RWPE2 (cell line): ENCODE measurements around the gene AKT1S1.
A peak's percentile ranks its signal among the peaks of the same experiment; 100 is the strongest.

Experiments used
- ATAC-seq: fragments of 200-7000 bp; cut with Tn5 transposase; 3 replicates; pipeline ENCODE4 v1.9.1; 2021; ENCODE audit warnings: low read depth
- DNase-seq: peaks from one replicate; pipeline ENCODE4 v3.0.0-alpha.2; 2020; ENCODE audit warnings: low spot score
- H3K27ac ChIP-seq: fragments of 450-650 bp; 2 replicates; pipeline ENCODE4 v1.5.1; 2017; ENCODE audit warnings: mild to moderate bottlenecking; ENCODE audit not compliant: poor library complexity, severe bottlenecking
- H3K27me3 ChIP-seq: fragments of 250-450 bp; sonication (Bioruptor Pico); 2 replicates; pipeline ENCODE4 v1.5.1; 2021; ENCODE audit warnings: mild to moderate bottlenecking, moderate library complexity; ENCODE audit not compliant: insufficient read depth, poor library complexity, severe bottlenecking
- H3K36me3 ChIP-seq: fragments of 250-450 bp; sonication (Bioruptor Pico); 2 replicates; pipeline ENCODE4 v1.5.1; 2020; ENCODE audit warnings: low read depth, mild to moderate bottlenecking, moderate library complexity
- H3K4me1 ChIP-seq: fragments of 250-450 bp; sonication (Bioruptor Pico); 2 replicates; pipeline ENCODE4 v1.5.1; 2021; ENCODE audit warnings: mild to moderate bottlenecking, moderate library complexity; ENCODE audit not compliant: insufficient read depth, poor library complexity, severe bottlenecking
- H3K4me3 ChIP-seq: fragments of 250-450 bp; sonication (Bioruptor Pico); 2 replicates; pipeline ENCODE4 v1.5.1; 2021; ENCODE audit warnings: mild to moderate bottlenecking, moderate library complexity; ENCODE audit not compliant: severe bottlenecking
- H3K9me3 ChIP-seq: fragments of 250-450 bp; sonication (Bioruptor Pico); 2 replicates; pipeline ENCODE4 v1.5.1; 2021; ENCODE audit warnings: mild to moderate bottlenecking, moderate library complexity; ENCODE audit not compliant: severe bottlenecking
- TF ChIP-seq, protein P1 (sequence below): fragments of 450-650 bp; IDR thresholded peaks from one replicate; pipeline ENCODE4 v1.5.1; 2017; ENCODE audit warnings: mild to moderate bottlenecking, moderate library complexity; ENCODE audit not compliant: poor library complexity, severe bottlenecking

Gene AKT1S1

DNA sequence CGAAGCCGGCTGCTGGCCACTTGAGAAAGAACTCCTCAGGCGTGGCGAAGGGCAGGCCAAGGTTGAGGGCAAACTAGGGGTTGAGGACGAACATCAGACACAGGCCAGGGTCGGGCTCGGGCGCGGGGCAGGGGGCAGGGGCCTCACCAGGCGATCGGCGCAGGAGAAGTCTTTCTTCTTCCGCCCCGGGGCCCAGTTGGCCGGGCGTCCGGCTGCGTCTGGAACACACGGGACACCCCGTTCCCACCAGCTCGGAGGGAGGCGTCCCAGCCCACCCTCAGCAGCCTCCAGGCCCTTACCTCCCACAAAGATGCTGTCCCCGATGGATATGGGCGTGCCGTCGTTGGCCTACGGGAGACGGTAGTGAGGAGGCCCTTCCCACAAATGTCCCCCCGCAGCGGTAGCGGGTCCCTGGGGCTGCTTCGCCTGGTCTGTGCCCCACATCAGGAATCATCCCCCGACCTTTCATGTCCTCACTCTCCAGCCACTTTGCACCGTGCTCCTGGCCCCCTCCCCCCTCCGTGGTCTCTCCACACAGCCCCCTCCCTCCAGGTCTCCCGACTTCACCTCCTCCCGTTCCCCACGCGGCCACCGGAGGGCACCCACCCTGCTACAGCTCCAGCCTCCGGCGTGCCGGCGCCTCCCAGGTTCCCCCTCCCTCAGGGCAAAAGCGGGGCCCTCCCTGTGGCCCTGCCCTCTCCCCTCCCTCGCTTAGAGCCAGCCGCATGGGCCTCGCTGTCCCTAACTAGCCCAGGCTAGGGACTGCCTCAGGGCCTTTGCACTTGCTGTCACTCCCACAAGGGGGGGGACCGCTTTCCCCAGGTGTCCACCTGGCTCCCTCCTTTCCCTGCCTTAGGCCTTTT is 14.5 kb downstream of the AKT1S1 start:
- no peak for DNase-seq
- Histone ChIP-seq H3K4me1 (peaks cover 10% of the 10 kb centered on the region), H3K36me3 (peaks cover 72% of the 10 kb centered on the region)

DNA sequence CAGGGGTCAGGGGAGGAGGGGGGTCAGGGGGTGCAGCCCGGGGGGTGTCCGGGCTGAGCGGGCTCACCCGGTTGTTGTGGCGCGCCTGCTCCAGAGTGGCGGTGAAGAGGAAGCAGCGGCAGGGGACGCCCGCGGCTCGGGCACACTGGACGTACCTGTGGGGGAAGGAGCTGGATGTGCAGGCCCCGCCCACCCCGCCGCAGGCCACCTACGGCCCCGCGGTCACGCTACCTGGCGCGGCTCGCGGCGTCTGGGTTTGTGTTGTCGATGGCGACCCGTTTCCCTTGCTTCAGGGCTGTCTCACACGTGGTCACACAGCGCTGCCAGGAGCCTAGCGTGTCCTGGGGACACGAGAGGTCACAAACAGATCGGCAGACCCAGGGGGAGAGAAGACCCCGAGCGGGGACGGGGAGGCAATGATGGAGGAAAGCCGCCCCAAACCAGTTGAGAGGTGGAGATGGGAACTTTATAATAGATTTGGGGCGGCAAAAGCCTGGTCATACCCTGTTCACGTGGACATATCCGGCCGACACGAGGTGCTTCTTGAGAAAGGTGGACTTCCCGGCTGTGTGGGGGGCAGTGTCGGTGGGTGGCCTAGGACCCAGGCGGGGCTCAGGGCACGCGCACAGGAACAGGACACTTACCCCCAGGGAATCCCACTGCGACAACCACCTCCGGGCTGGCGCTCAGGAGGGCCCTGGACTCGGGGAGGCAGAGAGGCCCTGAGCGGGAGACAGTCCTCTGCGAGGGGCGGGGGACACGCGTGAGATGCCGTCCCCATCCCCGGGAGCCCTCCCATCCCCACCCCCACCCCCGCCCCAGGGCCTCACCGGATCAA is 15.4 kb downstream of the AKT1S1 start:
- Histone ChIP-seq H3K36me3 (peaks cover 81% of the 10 kb centered on the region), H3K27me3 (no peaks in the 10 kb centered on the region), H3K9me3 (no peaks in the 10 kb centered on the region), H3K4me3 (no peak overlapping the region), H3K4me1 (peaks cover 10% of the 10 kb centered on the region), H3K27ac (no peak overlapping the region)
- DNase-seq: no peak
- TF ChIP-seq, protein P1, sequence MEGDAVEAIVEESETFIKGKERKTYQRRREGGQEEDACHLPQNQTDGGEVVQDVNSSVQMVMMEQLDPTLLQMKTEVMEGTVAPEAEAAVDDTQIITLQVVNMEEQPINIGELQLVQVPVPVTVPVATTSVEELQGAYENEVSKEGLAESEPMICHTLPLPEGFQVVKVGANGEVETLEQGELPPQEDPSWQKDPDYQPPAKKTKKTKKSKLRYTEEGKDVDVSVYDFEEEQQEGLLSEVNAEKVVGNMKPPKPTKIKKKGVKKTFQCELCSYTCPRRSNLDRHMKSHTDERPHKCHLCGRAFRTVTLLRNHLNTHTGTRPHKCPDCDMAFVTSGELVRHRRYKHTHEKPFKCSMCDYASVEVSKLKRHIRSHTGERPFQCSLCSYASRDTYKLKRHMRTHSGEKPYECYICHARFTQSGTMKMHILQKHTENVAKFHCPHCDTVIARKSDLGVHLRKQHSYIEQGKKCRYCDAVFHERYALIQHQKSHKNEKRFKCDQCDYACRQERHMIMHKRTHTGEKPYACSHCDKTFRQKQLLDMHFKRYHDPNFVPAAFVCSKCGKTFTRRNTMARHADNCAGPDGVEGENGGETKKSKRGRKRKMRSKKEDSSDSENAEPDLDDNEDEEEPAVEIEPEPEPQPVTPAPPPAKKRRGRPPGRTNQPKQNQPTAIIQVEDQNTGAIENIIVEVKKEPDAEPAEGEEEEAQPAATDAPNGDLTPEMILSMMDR: no peak
- no peak for ATAC-seq

More for the DNA sequence above, 14.5 kb downstream of the AKT1S1 start:
- Histone ChIP-seq H3K4me3 (no peak overlapping the region), H3K9me3 (no peaks in the 10 kb centered on the region), H3K27me3 (no peaks in the 10 kb centered on the region), H3K27ac (no peak overlapping the region)
- no peak for ATAC-seq
- TF ChIP-seq, protein P1: peak; percentile 17

DNA sequence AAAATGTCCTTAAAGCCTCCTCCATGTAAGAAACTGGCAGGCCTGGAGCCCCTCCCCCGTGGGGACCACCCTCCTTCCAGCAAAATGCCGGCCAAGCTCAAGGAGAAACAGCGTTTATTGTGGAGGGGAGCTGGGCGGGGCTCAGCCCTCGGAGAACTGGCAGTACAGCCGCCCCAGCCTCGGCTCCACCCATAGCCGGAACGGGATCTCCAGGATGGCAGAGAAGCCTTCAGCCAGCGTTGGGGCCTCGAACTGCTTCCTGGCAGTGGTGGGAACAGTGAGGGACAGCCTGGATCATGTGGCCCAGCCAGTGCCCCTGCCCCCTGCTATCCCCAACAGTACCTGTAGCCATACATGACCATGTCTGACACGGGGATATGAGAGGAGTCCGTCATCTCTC is 16.0 kb downstream of the AKT1S1 start:
- Histone ChIP-seq H3K4me1 (peaks cover 7% of the 10 kb centered on the region), H3K27ac (no peak overlapping the region)
- DNase-seq: no peak

DNA sequence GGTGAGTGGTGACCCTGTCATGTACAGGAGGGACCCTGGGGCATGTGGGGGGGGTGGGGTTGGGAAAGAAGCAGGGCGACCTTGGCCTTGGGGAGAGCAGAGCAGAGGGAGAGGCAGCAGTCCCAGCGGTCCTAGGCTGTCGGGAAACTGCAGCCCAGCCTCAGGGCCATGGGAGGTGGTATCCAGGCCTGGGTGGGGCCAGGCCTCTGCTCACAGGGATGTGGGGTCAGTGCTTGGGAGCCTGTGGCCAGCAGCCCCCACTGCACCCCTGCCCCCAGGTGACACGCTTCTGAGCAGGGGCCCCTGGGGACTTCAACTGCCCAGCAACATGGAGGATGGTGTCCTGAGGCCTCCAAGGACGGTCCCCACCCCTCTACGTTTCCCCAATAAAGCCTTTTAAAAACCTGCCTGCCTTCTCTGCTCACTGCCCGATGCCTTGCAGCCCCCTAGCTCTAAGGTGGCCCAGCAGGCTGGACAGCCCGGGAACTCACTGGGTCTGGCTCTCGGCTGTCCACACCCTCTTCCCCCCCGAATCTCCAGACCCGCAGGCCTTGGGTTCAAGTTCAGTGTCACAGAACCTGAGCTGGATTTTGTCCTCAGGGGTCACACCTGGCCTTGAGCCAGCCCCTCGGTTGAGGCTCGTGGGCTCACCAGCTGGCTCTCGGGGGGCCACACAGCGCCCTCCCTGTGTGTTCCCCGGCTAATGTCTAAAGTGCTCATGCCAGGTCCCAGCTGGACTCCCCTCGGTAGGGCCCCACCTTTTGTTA is 16.6 kb downstream of the AKT1S1 start:
- H3K27ac ChIP-seq: no peak overlapping the region
- DNase-seq (no peak), ATAC-seq (no peak)
- no peaks in the 10 kb centered on the region for H3K9me3 ChIP-seq
- H3K4me3 ChIP-seq: no peak overlapping the region
- no peaks in the 10 kb centered on the region for H3K27me3 ChIP-seq
- H3K36me3 ChIP-seq: peaks cover 77% of the 10 kb centered on the region
- H3K4me1 ChIP-seq: peaks cover under 1% of the 10 kb centered on the region
- TF ChIP-seq, protein P1: no peak

More for the DNA sequence above, 16.0 kb downstream of the AKT1S1 start:
- TF ChIP-seq, protein P1: no peak
- Histone ChIP-seq H3K36me3 (peaks cover 81% of the 10 kb centered on the region), H3K9me3 (no peaks in the 10 kb centered on the region), H3K27me3 (no peaks in the 10 kb centered on the region), H3K4me3 (no peak overlapping the region)
- no peak for ATAC-seq
